ENCODE results near the gene ISL1.

Gene ISL1

DNA sequence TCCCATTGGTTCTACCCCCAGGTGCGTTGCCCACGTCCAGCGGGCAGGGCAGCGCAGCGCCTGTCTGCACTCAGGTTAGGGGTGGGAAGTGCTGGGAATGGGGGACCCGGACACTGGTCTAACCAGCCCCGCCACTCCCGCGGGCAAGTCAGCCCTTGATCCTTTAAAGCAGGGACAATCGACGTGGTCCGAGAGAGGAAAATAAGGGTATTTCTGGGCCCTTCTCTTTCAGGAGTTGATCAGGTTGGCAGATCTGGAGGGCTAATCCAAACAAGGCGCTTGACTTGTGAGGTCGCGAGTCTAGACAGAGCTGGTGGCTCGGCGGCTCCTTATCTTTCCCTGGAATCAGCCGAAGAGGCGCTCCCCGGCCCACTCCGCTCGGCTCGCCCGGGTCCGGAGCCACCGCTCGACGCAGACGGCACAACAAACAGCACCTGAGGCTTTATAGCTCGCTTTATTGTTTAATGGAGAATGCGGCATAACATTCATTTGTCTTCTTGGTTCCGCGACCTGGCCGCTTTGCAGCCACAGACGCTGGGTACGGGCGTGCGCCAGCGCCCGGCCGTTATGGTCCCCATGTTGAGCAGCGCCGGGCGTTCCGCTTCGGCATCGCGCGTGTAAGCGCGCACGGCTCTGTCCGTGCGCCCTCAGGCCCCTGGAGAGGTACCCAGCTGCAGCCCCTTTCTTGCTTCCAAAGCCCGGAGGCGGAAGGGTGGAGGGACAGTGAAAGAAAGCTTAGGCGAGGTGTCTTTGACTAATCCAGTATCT lies 15.8 kb downstream of the ISL1 start:
- Histone ChIP-seq H3K4me3 (ENCODE audit: severe bottlenecking) (no peak overlapping the region), H3K27me3 (ENCODE audit: insufficient read depth, poor library complexity, severe bottlenecking) (no peaks in the 10 kb centered on the region), H3K27ac (ENCODE audit: poor library complexity, severe bottlenecking) (no peak overlapping the region), H3K36me3 (ENCODE audit: low read depth) (peaks cover 1% of the 10 kb centered on the region; the same call in 1 of the 2 replicates), H3K9me3 (ENCODE audit: severe bottlenecking) (no peaks in the 10 kb centered on the region), H3K4me1 (ENCODE audit: insufficient read depth, poor library complexity, severe bottlenecking) (peaks cover 18% of the 10 kb centered on the region)
- DNase-seq (ENCODE audit: low spot score) = no peak
- no peak for TF ChIP-seq CTCF (IDR thresholded peaks at IDR 0.05; ENCODE audit: poor library complexity, severe bottlenecking)
- no peak for ATAC-seq (ENCODE audit: low read depth)

DNA sequence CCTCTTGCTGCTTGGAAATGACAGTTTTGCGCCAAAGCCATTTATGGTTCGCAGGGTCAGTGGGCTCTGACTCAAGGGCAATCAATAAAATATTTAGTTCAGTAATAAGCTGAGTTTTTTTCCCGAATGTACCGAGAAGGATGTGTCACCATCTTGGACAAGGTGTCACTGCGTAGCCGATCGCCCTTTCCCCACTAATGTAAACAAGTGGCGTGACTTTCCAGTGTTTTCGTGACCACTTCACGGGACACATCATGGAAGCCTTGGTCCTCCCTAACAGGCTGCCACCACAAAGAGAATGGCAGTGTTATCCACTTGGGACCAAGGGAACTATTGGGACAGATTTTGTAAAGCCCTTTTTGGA lies 16.4 kb downstream of the ISL1 start:
- ATAC-seq (ENCODE audit: low read depth) = no peak
- no peak for TF ChIP-seq CTCF (IDR thresholded peaks at IDR 0.05; ENCODE audit: poor library complexity, severe bottlenecking)
- Histone ChIP-seq H3K4me1 (ENCODE audit: insufficient read depth, poor library complexity, severe bottlenecking) (peaks cover 19% of the 10 kb centered on the region), H3K27ac (ENCODE audit: poor library complexity, severe bottlenecking) (no peak overlapping the region), H3K36me3 (ENCODE audit: low read depth) (no peaks in the 10 kb centered on the region), H3K4me3 (ENCODE audit: severe bottlenecking) (no peak overlapping the region), H3K27me3 (ENCODE audit: insufficient read depth, poor library complexity, severe bottlenecking) (no peaks in the 10 kb centered on the region), H3K9me3 (ENCODE audit: severe bottlenecking) (no peaks in the 10 kb centered on the region)
- no peak for DNase-seq (ENCODE audit: low spot score)

DNA sequence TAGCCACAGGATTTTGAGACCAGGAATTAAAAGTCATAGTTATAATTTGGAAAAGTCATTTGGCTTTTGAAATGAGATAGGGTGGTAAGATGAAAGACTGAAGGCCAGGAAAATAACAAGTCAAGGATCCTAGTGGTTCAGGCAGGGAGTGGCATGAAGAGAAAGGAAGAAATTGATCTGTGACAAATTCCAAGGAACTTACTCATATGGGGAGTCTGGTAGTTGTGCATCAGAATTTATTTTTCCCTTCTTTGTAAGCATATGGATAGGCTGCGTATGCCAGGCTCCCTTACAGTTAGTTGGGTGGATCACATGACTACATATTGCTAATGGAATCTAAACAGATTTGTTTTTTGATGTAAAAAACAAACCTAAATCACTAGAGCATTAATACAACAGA lies 21.0 kb downstream of the ISL1 start:
- no peak for TF ChIP-seq CTCF (IDR thresholded peaks at IDR 0.05; ENCODE audit: poor library complexity, severe bottlenecking)
- H3K4me1 ChIP-seq (ENCODE audit: insufficient read depth, poor library complexity, severe bottlenecking) = peaks cover 6% of the 10 kb centered on the region
- ATAC-seq (ENCODE audit: low read depth) = peak; percentile 59; the same call in 2 of the 3 replicates

DNA sequence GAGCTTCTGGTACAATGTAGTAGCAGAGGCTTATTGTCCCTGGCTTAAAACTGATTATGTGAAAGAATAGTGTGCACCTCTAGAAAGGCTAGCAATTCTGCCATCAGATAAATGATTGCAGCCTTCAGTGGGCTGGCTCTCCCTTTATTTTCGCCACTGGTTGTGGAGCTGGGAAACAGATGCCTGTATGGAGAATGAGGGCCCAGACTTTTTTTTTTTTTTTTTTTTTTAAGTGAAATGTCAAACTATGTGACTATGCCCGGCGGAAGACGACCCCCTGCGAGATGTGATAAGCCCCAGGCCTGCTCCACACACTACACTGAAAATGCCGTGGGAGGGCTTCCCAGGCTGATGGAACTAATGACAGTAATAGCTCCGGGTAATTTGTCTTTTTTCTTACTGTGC lies 28.7 kb downstream of the ISL1 start:
- no peaks in the 10 kb centered on the region for H3K4me1 ChIP-seq (ENCODE audit: insufficient read depth, poor library complexity, severe bottlenecking)
- no peak overlapping the region for H3K4me3 ChIP-seq (ENCODE audit: severe bottlenecking)
- H3K36me3 ChIP-seq (ENCODE audit: low read depth) = no peaks in the 10 kb centered on the region
- TF ChIP-seq CTCF (IDR thresholded peaks at IDR 0.05; ENCODE audit: poor library complexity, severe bottlenecking) = no peak
- no peak for DNase-seq (ENCODE audit: low spot score)
- ATAC-seq (ENCODE audit: low read depth) = no peak
- no peaks in the 10 kb centered on the region for H3K9me3 ChIP-seq (ENCODE audit: severe bottlenecking)
- H3K27me3 ChIP-seq (ENCODE audit: insufficient read depth, poor library complexity, severe bottlenecking) = no peaks in the 10 kb centered on the region
- H3K27ac ChIP-seq (ENCODE audit: poor library complexity, severe bottlenecking) = no peak overlapping the region

More for the DNA sequence above, 21.0 kb downstream of the ISL1 start:
- H3K4me3 ChIP-seq (ENCODE audit: severe bottlenecking) = no peak overlapping the region
- H3K27me3 ChIP-seq (ENCODE audit: insufficient read depth, poor library complexity, severe bottlenecking) = no peaks in the 10 kb centered on the region
- H3K36me3 ChIP-seq (ENCODE audit: low read depth) = no peaks in the 10 kb centered on the region
- H3K9me3 ChIP-seq (ENCODE audit: severe bottlenecking) = no peaks in the 10 kb centered on the region
- no peak overlapping the region for H3K27ac ChIP-seq (ENCODE audit: poor library complexity, severe bottlenecking)
- no peak for DNase-seq (ENCODE audit: low spot score)

DNA sequence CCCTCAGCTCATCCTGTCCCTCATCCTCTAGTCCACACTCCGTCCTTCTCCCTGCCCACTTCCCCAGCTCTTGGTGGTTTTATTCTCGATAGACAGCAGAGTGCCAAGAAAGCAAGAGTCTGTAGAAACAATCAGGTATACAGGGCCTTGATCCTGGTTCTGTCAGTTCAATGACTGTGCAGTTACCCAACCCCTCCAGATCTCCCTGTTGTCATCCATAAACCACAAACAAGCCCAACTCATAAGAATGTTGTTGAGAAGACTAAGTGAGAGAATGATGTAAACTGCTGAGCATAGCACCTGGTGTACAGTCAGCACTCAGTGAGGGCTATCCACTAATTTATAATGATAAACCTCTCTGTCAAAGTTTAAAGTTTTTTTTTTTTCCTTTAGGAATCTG lies 31.3 kb downstream of the ISL1 start:
- H3K4me1 ChIP-seq (ENCODE audit: insufficient read depth, poor library complexity, severe bottlenecking) = no peaks in the 10 kb centered on the region
- no peaks in the 10 kb centered on the region for H3K9me3 ChIP-seq (ENCODE audit: severe bottlenecking)
- DNase-seq (ENCODE audit: low spot score) = no peak
- H3K36me3 ChIP-seq (ENCODE audit: low read depth) = no peaks in the 10 kb centered on the region
- H3K4me3 ChIP-seq (ENCODE audit: severe bottlenecking) = no peak overlapping the region
- no peak overlapping the region for H3K27ac ChIP-seq (ENCODE audit: poor library complexity, severe bottlenecking)
- peak; percentile 77 for ATAC-seq (ENCODE audit: low read depth)
- no peaks in the 10 kb centered on the region for H3K27me3 ChIP-seq (ENCODE audit: insufficient read depth, poor library complexity, severe bottlenecking)
- no peak for TF ChIP-seq CTCF (IDR thresholded peaks at IDR 0.05; ENCODE audit: poor library complexity, severe bottlenecking)

All from RWPE2 (cell line).